OCI-LY7 (cell line): ENCODE measurements around the gene SAP130.

Experiments
- CTCF ChIP-seq: fragments of 200-600 bp; sonication (generic); conservative IDR thresholded peaks from 2 replicates; pipeline ENCODE4 v1.5.1; 2014; ENCODE audit warnings: mild to moderate bottlenecking, antibody characterized with exemption, low read length, moderate library complexity, mixed read lengths
- EZH2phosphoT487 ChIP-seq: fragments of 200-600 bp; sonication (generic); IDR thresholded peaks from 2 replicates; pipeline ENCODE4 v1.6.1; 2018; ENCODE audit warnings: low read depth, borderline replicate concordance, mild to moderate bottlenecking, mixed run types, antibody characterized with exemption, low read length, moderate library complexity, mixed read lengths

- TF ChIP-seq CTCF, result no peak
- TF ChIP-seq EZH2phosphoT487, result no peak
Observed at GRCh38 chr2:127929449-127929848, 98.4 kb downstream of the SAP130 start.
